A673 (cell line): ENCODE data around the gene DHDH. TPM values are rescaled to one million over a fixed set of nuclear protein-coding genes. Genes with fewer than 3 reads are reported as not detected.
A peak's percentile ranks its signal among the peaks of the same experiment; 100 is the strongest.

Experiments
- BruUV-seq: library from RNA; stranded (reverse); fragments of 400-500 nt; replicated peaks from 2 replicates; lab custom pipeline; 2021; lab: Mats Ljungman, UMichigan
- CTCF ChIA-PET: fragments of 300-600 bp; sonication (Branson Sonifier 250); formaldehyde crosslinking; loops from one replicate; lab custom pipeline; 2022; ENCODE audit warnings: antibody characterized with exemption; lab: Charles Lee
- POLR2A ChIA-PET: fragments of 300-600 bp; sonication (Branson Sonifier 250); formaldehyde crosslinking; loops from one replicate; lab custom pipeline; 2022; ENCODE audit warnings: antibody characterized with exemption; ENCODE audit not compliant: low non-redundant PET; lab: Charles Lee
- DNase-seq: peaks from one replicate; pipeline ENCODE4 v3.0.0-alpha.2; 2015; ENCODE audit warnings: low spot score
- H3K27ac ChIP-seq: fragments of 200-600 bp; sonication (generic); 2 replicates; pipeline ENCODE4 v1.5.1; 2016; ENCODE audit warnings: mixed run types, low read depth, mild to moderate bottlenecking, mixed read lengths, antibody characterized with exemption, low read length; ENCODE audit not compliant: poor library complexity, severe bottlenecking
- H3K27me3 ChIP-seq: fragments of 200-600 bp; sonication (generic); replicated peaks from 2 replicates; pipeline ENCODE4 v1.6.1; 2017; ENCODE audit warnings: mixed run types, low read depth, mild to moderate bottlenecking, mixed read lengths, antibody characterized with exemption, low read length; ENCODE audit not compliant: insufficient read depth, poor library complexity
- H3K36me3 ChIP-seq: fragments of 200-600 bp; sonication (generic); 2 replicates; pipeline ENCODE4 v1.6.1; 2016; ENCODE audit warnings: mixed run types, mild to moderate bottlenecking, mixed read lengths, antibody characterized with exemption, low read length; ENCODE audit not compliant: insufficient read depth, poor library complexity, severe bottlenecking
- H3K4me1 ChIP-seq: fragments of 200-600 bp; sonication (generic); 2 replicates; pipeline ENCODE4 v1.6.1; 2017; ENCODE audit warnings: mixed run types, mild to moderate bottlenecking, mixed read lengths, antibody characterized with exemption, low read length; ENCODE audit not compliant: insufficient read depth, poor library complexity, severe bottlenecking
- H3K4me3 ChIP-seq: fragments of 200-600 bp; sonication (generic); 2 replicates; pipeline ENCODE4 v1.5.1; 2016; ENCODE audit warnings: low read depth, mixed run types, mild to moderate bottlenecking, mixed read lengths, low read length; ENCODE audit not compliant: poor library complexity, severe bottlenecking
- H3K9me3 ChIP-seq: fragments of 200-600 bp; sonication (generic); 2 replicates; pipeline ENCODE4 v1.6.1; 2016; ENCODE audit warnings: mixed run types, low read depth, mild to moderate bottlenecking, mixed read lengths, antibody characterized with exemption, low read length; ENCODE audit not compliant: poor library complexity, severe bottlenecking
- CTCF ChIP-seq: fragments of 300-800, 200-600 bp; sonication (generic); conservative IDR thresholded peaks from 2 replicates; pipeline ENCODE4 v1.5.1; 2017; ENCODE audit warnings: low read depth, mild to moderate bottlenecking, antibody characterized with exemption, low read length, moderate library complexity, mixed read lengths
- EZH2 ChIP-seq: fragments of 200-600 bp; sonication (generic); IDR thresholded peaks from 2 replicates; pipeline ENCODE4 v1.6.1; 2017; ENCODE audit warnings: borderline replicate concordance, low read depth, mild to moderate bottlenecking, mixed read lengths, antibody characterized with exemption, low read length; ENCODE audit not compliant: poor library complexity, severe bottlenecking
- intact Hi-C: fragments of 100-400 bp; cut with micrococcal nuclease; formaldehyde crosslinking; loops from one replicate; pipeline ENCODE4 v1.10.0; 2022; ENCODE audit not compliant: unreplicated experiment
- total RNA-seq: library from RNA; stranded (reverse); gene quantifications from 2 replicates; pipeline ENCODE4 v1.2.3, GENCODE V29; 2021

The DHDH gene
- total RNA-seq, 1 experiment from 2014 or later, result not detected

- Histone ChIP-seq H3K27me3 (no peaks in the 10 kb centered on the region), H3K27ac (peak within 1 kb of the TSS; percentile 85), H3K4me3 (peak within 1 kb of the TSS; percentile 79), H3K4me1 (peaks cover 14% of the 10 kb centered on the region), H3K9me3 (no peaks in the 10 kb centered on the region), H3K36me3 (peaks cover 11% of the 10 kb centered on the region)
- intact Hi-C loops, result loop anchor here (5.0 kb wide), 1 partner anchor 219 kb away; no protein-coding TSS in a partner anchor
- CTCF ChIA-PET, result interaction anchor here (0.5 to 2.1 kb wide), 17 partner anchors 10 to 727 kb away, joined by 3 to 14 read pairs (median 4); partner anchors contain the start of genes KDELR1 and NUCB1
- BruUV-seq, result no TSS peak
- no peak for TF ChIP-seq EZH2
- peak; percentile 98 for TF ChIP-seq CTCF
- POLR2A ChIA-PET, result interaction anchor here (0.6 to 0.7 kb wide), 4 partner anchors 14 to 883 kb away, joined by 3 to 14 read pairs (median 6); no protein-coding TSS in a partner anchor
- DNase-seq, result peak; percentile 100
Observed at GRCh38 chr19:48993175-48994034, 59.9 kb downstream of the DHDH start, which contains the start of the genes GYS1 and RUVBL2. Gene GYS1 (minus strand): TSS chr19:48993309. CDS start chr19:48993112, 197 bp downstream. Gene RUVBL2 (plus strand): TSS chr19:48993887. CDS start chr19:48993912, 25 bp downstream.

GRCh38 chr19:48994035-48994386 is 60.5 kb downstream of the DHDH start:
- H3K9me3 ChIP-seq, result no peaks in the 10 kb centered on the region
- no peak for TF ChIP-seq CTCF
- TF ChIP-seq EZH2, result no peak
- peaks cover 14% of the 10 kb centered on the region for H3K4me1 ChIP-seq
- no peaks in the 10 kb centered on the region for H3K27me3 ChIP-seq
- peak overlapping the region; percentile 79 for H3K4me3 ChIP-seq
- POLR2A ChIA-PET, result interaction anchor here (0.6 kb wide), 1 partner anchor 14 kb away, joined by 14 read pairs; no protein-coding TSS in a partner anchor
- peak overlapping the region; percentile 85 for H3K27ac ChIP-seq
- DNase-seq, result no peak
- peaks cover 5% of the 10 kb centered on the region for H3K36me3 ChIP-seq
- CTCF ChIA-PET, result interaction anchor here (0.5 to 2.1 kb wide), 8 partner anchors 11 to 602 kb away, joined by 3 to 14 read pairs (median 4); partner anchors contain the start of gene KDELR1
- intact Hi-C loops, result loop anchor here (5.0 kb wide), 1 partner anchor 218 kb away; no protein-coding TSS in a partner anchor
- BruUV-seq, result no TSS peak

Other genes starting within 250 kb of the DHDH start
- not detected in 2 replicates for gene FUT2, start 237.7 kb upstream of the DHDH start, total RNA-seq
- 4.7 and 5.9 TPM in 2 replicates for gene MAMSTR, start 214.0 kb upstream of the DHDH start, total RNA-seq
- gene RASIP1, start 193.1 kb upstream of the DHDH start, total RNA-seq, result 3.8 and 5.0 TPM in 2 replicates
- not detected in 2 replicates for gene IZUMO1, start 186.8 kb upstream of the DHDH start, total RNA-seq
- 0.06 and 0.15 TPM in 2 replicates for gene FUT1, start 181.1 kb upstream of the DHDH start, total RNA-seq
- not detected in 2 replicates for gene FGF21, start 178.2 kb upstream of the DHDH start, total RNA-seq
- 54.0 and 62.7 TPM in 2 replicates for gene BCAT2, start 122.7 kb upstream of the DHDH start, total RNA-seq
- gene HSD17B14, start 97.2 kb upstream of the DHDH start, total RNA-seq, result 2.0 and 3.0 TPM in 2 replicates
- gene PLEKHA4, start 65.1 kb upstream of the DHDH start, total RNA-seq, result 20.7 and 24.1 TPM in 2 replicates
- 27.6 and 41.2 TPM in 2 replicates for gene PPP1R15A, start 61.3 kb upstream of the DHDH start, total RNA-seq
- gene TULP2, start 35.0 kb upstream of the DHDH start, total RNA-seq, result not detected in 2 replicates
- gene NUCB1, start 33.4 kb upstream of the DHDH start, total RNA-seq, result 86.7 and 109 TPM in 2 replicates
- gene BAX, start 21.2 kb downstream of the DHDH start, total RNA-seq, result 103 and 112 TPM in 2 replicates
- gene FTL, start 31.6 kb downstream of the DHDH start, total RNA-seq, result 1,330 and 1,983 TPM in 2 replicates
- gene GYS1, start 59.6 kb downstream of the DHDH start, total RNA-seq, result 54.6 and 57.0 TPM in 2 replicates
- gene RUVBL2, start 60.2 kb downstream of the DHDH start, total RNA-seq, result 227 and 241 TPM in 2 replicates
- gene LHB, start 83.4 kb downstream of the DHDH start, total RNA-seq, result not detected in 2 replicates
- not detected in 2 replicates for gene CGB3, start 90.6 kb downstream of the DHDH start, total RNA-seq
- not detected in 2 replicates for gene CGB2, start 98.2 kb downstream of the DHDH start, total RNA-seq
- not detected in 2 replicates for gene CGB1, start 103.2 kb downstream of the DHDH start, total RNA-seq
- not detected in 2 replicates for gene CGB5, start 110.1 kb downstream of the DHDH start, total RNA-seq
- gene CGB8, start 115.4 kb downstream of the DHDH start, total RNA-seq, result not detected in 2 replicates
- gene CGB7, start 124.0 kb downstream of the DHDH start, total RNA-seq, result not detected in 2 replicates
- not detected in 2 replicates for gene NTF4, start 131.1 kb downstream of the DHDH start, total RNA-seq
- gene KCNA7, start 139.0 kb downstream of the DHDH start, total RNA-seq, result not detected in 2 replicates
- gene SNRNP70, start 151.8 kb downstream of the DHDH start, total RNA-seq, result 291 and 295 TPM in 2 replicates
- 19.9 and 24.3 TPM in 2 replicates for gene LIN7B, start 180.7 kb downstream of the DHDH start, total RNA-seq
- gene C19orf73, start 185.4 kb downstream of the DHDH start, total RNA-seq, result 1.7 and 2.6 TPM in 2 replicates
- gene PPFIA3, start 185.8 kb downstream of the DHDH start, total RNA-seq, result 33.1 and 33.6 TPM in 2 replicates
- gene HRC, start 221.7 kb downstream of the DHDH start, total RNA-seq, result not detected in 2 replicates
- gene TRPM4, start 224.1 kb downstream of the DHDH start, total RNA-seq, result 107 and 116 TPM in 2 replicates